GM13977 (cell line): Measurements from ENCODE around the gene OR4B1.

Experiments
- DNase-seq: peaks from one replicate; pipeline ENCODE4 v3.0.0; 2012; ENCODE audit warnings: low spot score
- in situ Hi-C: fragments of 300-500 bp; cut with MboI; formaldehyde crosslinking; loops from one replicate; pipeline ENCODE4 v1.12.0; 2022; ENCODE audit warnings: low sequenced_read_pairs, low pct_unique_long_range_greater_than_20kb, mixed read lengths, inconsistent platforms; ENCODE audit not compliant: unreplicated experiment
- TF ChIP-seq, protein P1 (sequence below): IDR thresholded peaks from 2 replicates; pipeline ENCODE4 v1.5.1; 2012; ENCODE audit warnings: mild to moderate bottlenecking, control low read depth; ENCODE audit not compliant: insufficient read depth; ENCODE audit errors: extremely low read depth, missing control alignments

The OR4B1 gene, protein sequence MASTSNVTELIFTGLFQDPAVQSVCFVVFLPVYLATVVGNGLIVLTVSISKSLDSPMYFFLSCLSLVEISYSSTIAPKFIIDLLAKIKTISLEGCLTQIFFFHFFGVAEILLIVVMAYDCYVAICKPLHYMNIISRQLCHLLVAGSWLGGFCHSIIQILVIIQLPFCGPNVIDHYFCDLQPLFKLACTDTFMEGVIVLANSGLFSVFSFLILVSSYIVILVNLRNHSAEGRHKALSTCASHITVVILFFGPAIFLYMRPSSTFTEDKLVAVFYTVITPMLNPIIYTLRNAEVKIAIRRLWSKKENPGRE

DNA sequence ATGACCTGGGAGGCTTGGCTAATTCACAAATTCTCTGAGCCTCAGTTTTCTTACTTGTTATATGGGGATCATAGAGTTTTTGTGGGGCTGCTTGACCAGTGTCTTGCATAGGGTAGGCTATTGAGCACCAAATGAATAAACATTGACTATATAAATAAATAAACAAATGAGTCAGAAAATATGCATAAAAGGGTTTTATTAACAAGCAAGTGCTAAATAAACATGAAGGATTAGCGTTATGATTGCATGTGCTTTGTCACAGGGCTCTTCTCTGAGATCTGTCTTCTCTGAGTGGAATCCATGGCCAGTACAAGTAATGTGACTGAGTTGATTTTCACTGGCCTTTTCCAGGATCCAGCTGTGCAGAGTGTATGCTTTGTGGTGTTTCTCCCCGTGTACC lies at the start of gene OR4B1:
Gene OR4B1, plus strand, starts transcription at position 301 of the 400 bp plus-strand sequence. Its CDS starts 0 bp downstream, at position 301.
- no peak for DNase-seq
- in situ Hi-C loops = no loop called here
- TF ChIP-seq, protein P1, sequence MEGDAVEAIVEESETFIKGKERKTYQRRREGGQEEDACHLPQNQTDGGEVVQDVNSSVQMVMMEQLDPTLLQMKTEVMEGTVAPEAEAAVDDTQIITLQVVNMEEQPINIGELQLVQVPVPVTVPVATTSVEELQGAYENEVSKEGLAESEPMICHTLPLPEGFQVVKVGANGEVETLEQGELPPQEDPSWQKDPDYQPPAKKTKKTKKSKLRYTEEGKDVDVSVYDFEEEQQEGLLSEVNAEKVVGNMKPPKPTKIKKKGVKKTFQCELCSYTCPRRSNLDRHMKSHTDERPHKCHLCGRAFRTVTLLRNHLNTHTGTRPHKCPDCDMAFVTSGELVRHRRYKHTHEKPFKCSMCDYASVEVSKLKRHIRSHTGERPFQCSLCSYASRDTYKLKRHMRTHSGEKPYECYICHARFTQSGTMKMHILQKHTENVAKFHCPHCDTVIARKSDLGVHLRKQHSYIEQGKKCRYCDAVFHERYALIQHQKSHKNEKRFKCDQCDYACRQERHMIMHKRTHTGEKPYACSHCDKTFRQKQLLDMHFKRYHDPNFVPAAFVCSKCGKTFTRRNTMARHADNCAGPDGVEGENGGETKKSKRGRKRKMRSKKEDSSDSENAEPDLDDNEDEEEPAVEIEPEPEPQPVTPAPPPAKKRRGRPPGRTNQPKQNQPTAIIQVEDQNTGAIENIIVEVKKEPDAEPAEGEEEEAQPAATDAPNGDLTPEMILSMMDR = no peak

DNA sequence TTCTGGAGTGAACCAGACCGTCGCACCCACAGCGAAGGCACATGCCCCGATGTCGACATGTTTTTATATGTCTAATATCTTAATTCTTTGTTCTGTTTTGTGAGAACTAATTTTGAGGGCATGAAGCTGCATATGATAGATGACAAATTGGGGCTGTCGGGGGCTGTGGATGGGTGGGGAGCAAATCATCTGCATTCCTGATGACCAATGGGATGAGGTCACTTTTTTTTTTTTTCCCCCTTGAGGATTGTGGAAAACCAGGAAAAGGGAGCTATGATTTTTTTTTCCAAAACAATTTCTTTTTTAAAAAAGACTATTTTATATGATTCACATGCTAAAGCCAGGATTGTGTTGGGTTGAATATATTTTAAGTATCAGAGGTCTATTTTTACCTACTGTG lies 49.2 kb upstream of the OR4B1 start:
- TF ChIP-seq, protein P1 = no peak

DNA sequence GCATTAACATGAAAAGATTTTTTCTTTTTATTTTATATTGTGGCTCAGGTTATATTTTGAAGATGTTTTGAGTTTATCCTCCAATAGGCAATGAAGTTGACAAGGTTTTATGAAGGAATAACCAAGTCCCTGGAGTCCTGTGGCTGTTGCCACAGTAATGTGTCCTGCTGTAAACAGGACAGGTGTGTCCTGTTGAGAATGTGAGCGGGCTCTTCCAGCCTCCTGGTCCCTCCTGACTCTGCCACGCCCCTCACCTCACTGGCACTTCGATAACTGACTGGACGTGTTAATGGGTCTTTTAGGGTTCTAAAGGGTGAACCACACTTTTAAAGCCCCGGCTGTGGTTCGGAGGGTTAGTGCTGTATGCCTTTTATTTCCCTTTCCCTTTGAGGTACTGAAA lies 47.8 kb upstream of the OR4B1 start:
- in situ Hi-C loops = no loop called here
- DNase-seq = no peak
- TF ChIP-seq, protein P1 = no peak

More for the DNA sequence above, 49.2 kb upstream of the OR4B1 start:
- DNase-seq = no peak
- in situ Hi-C loops = no loop called here

DNA sequence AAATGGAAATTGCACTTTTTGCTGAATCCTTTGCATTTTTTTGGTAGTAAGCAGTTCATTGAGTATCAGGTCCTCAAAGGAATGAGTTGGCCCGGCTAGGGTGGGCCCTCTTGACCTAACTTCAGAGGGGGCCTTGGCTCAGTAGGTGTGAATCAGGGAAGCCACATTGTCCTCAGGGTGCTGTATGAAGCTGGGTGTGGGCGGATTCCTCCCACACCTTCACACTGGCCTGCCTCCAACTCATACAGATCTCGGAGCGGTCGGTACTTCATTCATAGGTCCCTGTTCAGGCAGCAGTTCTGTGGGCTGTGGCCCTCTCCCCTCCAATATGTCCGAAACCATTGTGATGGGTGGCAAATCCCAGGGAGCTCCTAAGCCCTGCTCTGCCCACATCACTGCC lies 47.4 kb upstream of the OR4B1 start:
- no peak for DNase-seq
- in situ Hi-C loops = no loop called here
- TF ChIP-seq, protein P1 = no peak

DNA sequence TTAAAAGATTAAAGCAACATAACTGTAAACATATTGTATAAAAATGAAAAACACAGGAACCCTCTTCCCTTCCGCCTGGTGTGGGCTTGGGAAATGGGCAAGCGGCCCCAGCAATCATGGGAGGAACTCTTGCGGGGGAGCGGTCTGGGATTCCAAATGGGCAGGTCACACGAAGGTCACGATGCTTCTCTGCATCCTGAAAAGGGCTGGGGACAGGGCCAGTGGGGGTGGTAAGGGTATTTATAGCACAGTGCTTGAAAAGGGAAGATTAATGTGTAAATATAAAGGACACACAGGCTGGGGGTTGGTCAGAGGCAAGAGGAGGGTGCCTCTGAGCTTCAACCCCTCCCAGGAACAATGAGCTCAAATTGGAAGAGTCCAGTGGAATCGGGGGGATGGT lies 46.9 kb upstream of the OR4B1 start:
- DNase-seq = no peak
- in situ Hi-C loops = no loop called here
- TF ChIP-seq, protein P1 = no peak

DNA sequence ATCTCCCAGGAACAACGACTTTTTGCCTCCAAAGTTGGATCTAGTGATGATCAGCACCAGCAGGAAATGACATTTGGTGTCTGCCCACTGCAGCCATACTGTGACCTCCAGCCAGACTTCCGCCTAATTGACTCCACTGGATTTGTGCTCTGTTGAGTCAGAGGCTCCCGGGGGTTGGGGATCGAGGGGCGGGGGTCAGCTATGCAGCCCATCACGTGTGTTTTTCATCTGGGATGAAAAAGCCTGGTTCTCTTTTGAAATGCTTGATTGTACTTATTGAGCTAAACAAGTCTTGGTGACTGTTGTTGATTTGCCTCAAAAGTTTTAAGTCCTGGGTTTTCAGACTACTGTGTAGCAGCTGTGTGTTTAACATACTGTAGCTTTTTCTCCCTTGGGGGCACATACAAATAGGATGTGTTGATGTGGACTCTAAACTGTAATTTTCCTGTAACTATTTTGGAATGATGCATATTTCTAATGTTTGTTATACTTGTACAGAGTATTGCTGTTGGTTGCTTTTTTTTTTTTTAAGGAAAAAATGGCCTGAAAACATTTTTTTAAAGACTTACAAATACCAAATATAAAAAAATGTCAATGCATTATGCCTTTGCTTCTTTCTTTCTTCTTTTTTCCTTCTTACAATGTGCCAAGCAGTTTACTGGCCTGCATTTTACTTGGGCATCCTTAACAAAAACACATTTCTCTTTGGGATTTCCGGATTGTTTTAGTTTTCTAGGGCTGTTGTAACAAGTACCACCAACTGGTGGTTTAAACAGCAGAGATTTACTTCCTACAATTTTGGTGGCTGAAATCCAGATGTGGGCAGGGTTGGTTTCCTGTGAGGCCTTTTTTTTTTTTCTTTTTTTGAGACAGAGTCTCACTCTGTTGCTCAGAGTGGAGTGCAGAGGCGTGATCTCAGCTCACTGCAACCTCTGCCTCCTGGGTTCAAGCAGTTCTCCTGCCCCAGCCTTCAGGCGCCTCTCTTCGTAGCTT lies 46.1 kb upstream of the OR4B1 start:
- DNase-seq = no peak
- TF ChIP-seq, protein P1 = no peak
- in situ Hi-C loops = no loop called here
